ENCODE results near the gene GRB10.

DNA sequence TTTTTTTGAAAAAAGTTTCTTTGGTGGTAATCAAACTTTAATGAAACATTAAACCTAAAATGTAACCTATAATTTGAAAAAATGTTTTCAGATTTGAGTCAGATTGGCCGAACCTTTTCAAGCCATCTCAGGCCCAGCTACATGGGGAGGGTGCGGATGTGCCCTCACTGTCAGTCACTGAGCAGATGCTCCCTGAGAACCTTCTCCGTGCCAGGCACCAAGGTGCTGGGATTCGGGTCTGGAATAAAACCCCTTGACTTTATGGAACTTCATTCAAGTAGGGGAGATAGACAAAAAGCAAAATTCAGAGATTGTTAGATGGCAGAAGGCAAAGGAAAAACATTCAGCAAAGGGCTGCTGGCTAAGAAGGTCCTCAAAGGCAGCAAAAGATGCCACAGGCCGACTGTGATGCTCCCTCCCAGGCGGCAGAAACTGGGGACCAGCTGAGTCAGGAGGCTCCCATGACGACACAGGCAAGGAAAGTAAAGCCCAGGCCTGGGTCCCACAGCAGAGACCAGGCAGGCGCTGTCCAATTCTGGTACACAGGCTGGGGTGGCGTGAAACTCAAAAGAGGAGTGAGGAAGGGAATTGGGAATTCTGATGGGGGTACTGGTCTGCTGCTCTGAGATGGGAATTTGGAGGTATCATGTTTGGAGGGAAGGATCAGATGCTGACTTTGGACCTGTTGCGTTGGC is 135.3 kb downstream of the GRB10 start:
- no peak for TF ChIP-seq POLR2A (IDR thresholded peaks at IDR 0.05; ENCODE audit: low read depth, low read length)
- no peak for TF ChIP-seq POLR2AphosphoS5 (IDR thresholded peaks at IDR 0.05; ENCODE audit: insufficient read depth, low read depth, low read length)
- TF ChIP-seq EZH2 (IDR thresholded peaks at IDR 0.05; ENCODE audit: borderline replicate concordance, low read depth, low read length, severe bottlenecking): no peak

All from endothelial cell of umbilical vein (primary cell).